GM18508 (cell line): ENCODE results near the gene ST14.
"Not testable (repeated sequence)": the region's sequence is repeated elsewhere in the genome, so short reads cannot be mapped to it uniquely, and the experiment has no call there.

Experiments
- ATAC-seq: cut with Tn5 transposase; IDR thresholded peaks from one replicate; pipeline ENCODE4 v1.9.1; 2021; ENCODE audit warnings: moderate number of reproducible peaks; ENCODE audit not compliant: insufficient read depth, unreplicated experiment

Gene ST14

DNA sequence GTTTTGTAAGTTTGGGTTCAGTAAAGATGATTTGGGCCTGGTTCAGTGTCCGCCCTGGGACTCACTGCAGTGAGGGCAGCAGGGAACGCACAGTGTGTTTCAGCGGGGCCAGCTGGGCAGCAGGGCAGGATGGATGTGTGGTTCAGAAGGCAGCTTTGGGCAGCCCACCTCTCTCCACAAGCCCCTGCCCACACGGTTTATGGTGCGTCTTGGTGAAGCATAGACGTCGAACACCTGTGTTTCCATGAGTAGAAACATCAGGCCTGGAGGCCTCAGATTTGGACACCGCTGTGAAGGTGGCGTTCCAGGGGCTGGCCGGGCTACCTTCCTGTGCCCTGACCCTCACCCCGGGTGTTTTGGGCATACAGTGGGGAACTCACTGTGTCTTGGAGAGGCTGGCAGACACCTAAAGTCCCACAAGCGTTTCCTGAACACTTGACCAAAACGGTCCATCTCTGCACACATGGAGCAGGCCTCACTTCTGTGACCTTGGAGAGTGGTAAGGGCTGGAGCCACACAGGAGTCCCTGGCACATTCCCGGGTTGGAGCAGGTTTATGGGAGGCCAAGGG lies 59.0 kb downstream of the ST14 start:
- no peak for ATAC-seq

DNA sequence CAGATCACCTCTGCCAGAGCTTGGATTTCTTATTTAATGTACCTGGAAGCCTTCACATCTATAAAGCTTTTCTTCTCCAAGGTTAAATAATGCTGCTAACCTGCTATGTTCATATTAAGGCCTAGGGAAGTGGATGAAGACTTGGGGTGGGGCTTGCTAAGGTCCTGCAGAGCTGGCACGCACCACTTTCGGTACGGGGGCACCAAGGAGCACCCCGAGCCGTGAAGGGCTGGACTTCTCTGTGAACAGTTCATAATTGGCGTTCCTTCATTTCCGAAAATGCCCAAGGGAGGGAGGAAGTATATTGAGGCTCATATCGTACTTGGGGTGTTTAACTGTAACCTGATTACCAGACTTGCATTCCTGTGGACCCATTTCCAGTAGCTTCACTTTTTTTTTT lies 59.6 kb downstream of the ST14 start:
- no peak for ATAC-seq

DNA sequence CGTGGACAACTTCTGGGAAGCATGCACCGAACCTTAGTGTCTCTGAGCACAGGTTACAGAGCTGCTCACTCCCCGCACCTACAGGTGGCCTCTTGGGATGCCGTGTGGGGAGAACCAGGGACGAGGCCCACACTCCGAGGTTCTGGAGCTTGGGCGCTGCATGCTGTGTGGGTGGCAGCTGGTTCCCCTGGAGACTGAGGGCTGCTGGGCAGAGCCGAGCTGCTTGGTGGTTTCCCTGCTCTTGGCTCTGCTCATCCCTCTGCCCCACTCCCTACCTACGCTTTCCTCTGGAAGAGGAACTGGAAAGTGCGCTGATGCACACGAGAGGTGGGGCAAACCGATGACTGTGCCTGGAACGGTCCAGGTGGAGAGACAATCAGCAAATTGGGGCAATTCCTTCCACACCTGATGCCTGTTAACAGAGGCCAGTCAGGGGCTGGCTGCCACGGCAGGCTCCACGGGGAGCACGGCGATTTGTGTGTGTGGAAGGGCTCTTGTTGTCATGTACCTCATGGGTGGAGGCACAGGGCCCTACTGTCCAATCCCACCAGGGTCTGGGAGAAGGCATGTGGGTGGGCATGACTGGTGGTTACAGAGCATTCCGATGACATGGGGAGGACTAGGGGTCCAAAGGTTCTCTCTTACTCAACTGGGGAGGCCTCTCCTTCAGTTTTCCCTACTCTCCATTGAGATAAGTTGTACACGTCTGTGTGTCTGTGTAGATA lies 60.9 kb downstream of the ST14 start:
- ATAC-seq, result no peak

DNA sequence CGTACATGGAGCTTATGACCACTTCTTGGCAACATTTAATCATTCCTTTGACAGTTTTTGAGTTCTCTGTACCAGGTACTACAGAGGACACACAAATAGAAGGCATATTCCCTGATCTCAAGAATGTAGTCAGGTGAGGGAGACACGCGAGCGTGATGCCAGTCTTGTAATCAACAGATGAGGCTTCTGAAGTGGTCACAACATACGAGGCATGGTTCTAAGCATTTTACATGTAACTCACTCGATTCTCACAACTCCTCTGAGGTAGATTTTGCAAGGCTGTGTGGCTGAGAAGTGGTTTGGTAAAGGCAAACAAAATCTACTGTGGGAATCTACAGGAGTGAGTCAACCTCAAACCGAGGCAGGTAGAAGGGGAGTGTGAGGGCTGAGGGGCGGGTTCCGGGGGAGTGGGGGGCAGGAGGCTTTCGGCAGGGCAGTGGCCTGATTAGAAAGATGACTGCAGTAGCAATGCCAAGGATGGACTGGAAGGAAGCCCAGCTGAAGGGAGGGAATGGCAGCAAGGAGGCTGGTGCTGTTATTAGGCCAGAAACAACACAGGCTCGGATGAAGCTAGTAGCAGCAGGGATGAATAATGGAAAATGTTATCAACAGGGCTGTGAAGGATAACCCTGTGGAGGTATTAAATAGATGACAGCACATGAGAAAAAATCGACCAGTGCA lies 63.8 kb downstream of the ST14 start:
- ATAC-seq, result no peak

DNA sequence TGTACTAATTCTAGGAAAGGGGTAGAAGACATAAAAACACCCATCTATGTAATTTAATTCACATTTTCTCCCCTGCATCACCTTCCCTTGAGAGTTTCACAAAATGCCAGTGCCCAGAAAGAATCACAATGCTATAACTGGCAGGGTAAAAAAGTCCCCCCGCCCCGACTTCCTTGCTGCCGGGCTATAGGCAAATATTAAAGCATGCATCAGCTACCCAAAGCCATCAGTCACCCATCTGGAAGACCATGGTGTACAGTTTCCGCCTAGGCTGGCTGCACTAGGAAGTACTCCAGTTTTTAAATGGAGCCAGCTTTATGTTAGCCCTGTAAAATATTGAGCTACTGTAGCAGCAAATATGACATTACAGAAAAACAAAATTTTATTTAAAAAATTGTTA lies 67.8 kb downstream of the ST14 start:
- ATAC-seq, result no peak

DNA sequence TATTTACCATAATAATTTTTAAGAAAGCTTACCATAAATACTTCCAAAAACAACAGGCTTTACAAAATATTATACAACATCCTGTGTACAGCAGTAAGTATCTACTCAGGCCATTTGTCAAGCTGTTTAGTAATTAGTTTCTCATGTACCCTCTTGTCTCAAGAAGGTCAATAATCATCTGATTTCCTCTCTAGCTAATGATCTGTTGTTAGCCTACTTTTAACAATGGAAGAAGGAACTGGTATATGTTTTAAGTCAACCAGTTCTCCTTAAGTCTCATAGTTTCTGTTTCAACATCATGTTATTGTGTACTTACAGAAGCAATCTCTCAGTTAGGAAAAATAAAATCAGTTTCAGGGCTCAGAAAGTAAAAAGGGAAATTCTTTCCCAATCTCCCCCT lies 73.9 kb downstream of the ST14 start:
- not testable (repeated sequence) for ATAC-seq

DNA sequence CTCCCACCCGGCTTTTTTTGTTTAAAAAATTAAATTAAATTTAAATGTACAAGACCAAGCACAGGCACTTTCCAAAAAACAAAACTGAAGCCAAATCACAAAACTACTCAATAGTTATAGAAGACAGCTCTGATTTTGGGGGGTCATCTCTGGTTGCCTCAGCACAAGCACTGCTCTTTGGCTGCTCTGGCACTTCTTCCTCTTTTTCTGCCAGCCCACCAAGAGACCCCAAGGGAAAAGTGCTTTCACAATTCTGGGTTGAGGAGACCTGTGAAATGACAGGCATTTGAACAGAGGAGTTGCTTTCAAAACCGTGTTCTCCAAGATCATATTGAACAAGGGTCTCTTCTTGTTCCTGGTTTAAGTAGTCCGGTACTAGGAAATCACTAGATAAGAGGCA lies 74.3 kb downstream of the ST14 start:
- not testable (repeated sequence) for ATAC-seq

DNA sequence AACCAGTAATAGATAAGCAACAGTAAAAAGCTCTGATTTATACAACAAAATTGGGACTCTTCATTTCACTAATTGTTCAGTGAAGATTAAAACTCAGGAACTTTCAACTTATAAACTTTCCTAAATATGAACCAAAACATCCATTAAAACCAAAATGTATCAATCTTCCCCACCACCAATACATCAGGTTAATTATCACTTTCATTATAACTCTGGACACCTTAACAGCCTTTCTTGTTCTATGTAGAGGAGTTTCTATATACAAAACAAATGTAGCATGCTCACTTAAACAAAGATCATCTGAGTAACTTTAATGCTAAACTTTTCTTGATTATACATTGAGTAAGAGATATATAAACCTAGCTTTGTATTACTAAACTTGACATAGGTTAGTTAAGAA lies 74.7 kb downstream of the ST14 start:
- no peak for ATAC-seq

DNA sequence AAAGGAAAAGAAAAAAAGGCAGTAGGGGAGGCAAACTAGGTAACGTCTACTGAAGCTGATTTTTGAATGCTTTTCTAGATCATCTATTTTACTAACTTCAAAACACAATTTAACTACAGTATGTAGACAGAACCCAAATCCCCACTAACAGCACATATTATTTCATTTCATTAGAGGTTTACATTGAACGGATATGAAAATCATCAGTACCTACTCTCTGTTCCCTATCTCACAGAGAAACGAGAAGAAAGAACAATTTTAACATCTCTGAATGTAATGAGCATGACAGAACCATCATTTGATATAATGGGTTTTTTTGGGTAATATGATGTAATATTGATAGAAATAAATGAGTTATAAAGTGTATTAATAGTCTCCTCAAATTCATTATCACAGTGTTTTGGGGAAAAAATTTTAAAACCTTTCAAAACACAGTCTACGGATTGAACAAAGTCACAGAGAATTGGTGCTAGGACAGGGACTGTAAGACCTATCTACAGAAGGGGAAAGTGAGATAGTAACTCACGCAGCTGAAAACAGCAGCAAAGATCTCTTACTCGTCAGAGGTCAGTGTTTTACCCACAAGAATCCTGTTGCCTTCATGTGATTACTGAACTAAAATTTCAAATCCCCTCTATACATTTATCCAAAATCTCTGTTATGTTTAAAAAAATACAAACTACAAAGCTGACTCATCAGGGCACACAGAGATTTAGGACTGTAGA lies 77.9 kb downstream of the ST14 start:
- no peak for ATAC-seq

DNA sequence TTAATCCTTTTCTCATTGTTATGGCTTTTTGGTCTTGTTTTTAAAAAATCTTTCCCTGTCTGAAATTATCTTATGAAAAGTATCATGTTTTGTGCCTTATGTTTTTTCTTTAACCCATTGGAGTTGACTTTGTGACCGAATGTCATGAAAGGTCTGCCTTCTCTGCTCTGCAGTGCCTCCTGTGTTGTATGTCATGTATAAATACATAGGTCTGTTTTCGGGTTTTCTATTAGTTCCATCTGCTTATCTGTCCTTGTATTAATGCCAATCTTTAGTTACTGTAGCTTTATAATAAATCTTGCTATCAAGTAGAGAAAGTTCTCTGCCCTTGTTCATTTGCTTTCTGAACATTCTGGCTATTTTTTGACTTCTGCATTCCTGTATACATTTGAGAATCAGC lies 82.1 kb downstream of the ST14 start:
- ATAC-seq, result no peak

DNA sequence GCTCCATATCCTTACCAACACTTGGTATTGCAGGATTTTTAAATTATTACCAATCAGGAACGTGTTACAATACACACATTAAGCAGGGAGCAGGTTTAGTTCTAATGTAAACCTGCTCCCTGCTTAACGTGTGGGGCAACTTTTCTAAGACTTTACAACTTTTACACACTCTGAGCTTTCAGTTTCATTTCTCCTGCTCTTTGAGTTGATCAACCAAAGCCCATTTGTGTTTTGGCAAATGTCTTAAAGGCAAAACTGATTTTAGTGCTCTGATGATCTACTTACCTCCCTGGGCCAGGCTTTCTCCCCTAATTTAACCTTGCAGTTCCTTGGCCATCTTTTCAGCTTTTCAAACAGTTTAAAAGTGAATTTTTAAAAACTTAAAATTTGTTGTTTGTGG lies 84.2 kb downstream of the ST14 start:
- ATAC-seq, result no peak

DNA sequence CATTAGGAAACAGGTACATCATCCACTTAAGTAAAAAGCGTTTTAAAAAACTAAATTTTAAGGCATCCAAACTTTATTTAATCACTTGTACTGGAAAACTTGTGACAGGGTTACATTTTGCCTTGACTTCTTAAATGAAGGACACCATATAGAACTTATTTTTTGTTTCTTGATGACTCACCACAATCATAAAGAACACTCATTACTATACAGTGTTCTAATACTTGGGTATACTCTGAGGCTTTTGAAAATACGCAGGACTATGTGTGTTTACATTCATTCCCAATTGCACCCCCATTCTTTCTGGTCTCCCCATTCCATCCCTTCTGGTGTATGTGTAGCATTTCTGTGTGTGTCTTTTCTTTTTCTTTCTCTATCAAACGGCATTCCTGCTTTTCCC lies 85.3 kb downstream of the ST14 start:
- ATAC-seq, result no peak

DNA sequence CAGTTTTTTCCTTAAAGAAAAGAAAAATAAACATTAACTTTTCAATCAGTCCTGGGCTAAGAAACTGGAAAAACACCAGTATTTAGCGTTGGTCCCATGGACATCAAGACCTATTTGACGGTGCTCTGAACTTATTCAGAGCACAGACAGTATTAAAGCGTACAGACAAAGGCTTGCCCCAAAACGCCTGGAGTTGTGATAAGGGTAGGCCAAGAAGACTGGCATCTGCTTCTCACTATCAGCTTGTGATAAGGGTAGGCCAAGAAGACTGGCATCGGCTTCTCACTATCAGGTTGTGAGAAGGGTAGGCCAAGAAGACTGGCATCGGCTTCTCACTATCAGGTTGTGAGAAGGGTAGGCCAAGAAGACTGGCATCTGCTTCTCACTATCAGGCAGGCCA lies 85.8 kb downstream of the ST14 start:
- not testable (repeated sequence) for ATAC-seq

DNA sequence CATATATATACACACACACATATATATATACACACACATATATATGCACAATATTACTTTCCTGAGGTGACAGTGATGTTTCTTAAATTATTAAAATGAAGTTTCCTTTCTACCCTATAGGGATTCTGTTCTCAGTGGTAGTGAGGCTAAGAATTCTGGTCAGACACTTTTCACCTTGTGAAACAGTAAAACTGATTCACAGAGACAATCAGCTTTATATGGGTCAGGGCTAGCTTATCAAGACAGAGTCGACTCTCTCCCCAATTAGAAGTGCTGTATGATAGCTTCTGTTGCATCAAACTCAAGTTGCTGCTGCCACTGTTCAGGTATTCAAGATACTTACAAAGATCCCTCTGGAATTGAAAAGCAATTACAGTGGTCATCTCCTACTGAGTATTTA lies 86.7 kb downstream of the ST14 start:
- ATAC-seq, result no peak

DNA sequence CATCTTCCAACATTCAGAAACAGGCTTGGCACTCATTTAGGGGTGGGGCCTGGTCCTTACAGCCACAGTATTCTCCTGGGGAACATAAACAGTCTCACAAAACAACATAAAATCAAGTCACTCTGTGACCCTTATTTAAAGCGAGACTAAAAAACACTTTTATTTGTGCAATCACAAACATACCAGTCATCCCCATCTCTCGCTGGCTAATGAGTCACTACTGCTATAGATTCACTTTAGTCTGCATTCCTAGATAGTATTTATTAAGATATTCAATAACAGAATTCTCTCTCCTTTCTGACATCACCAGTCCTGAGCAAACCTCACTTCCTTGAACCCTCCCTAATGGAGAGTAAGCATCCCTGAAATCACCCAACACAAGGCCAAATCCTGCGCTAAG lies 87.2 kb downstream of the ST14 start:
- ATAC-seq, result no peak

DNA sequence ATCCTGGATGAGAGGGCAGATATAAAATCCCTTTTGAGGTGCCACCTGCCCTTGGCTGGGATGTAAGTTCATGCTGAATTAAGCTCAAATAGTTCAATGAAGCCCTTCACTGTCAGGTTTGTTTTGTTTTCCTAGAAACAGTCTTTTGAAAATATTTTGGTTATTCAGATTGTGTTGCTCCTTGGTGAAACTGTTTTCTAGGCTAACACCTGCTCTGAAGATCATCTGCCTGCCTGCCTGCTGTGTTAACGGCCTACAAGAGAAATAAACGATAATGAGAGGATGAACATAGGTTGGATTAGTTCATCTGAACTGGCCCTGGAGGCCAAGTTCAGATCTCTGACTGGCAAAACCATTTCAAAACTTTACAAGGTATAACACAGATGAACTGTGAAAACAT lies 87.7 kb downstream of the ST14 start:
- ATAC-seq, result no peak

DNA sequence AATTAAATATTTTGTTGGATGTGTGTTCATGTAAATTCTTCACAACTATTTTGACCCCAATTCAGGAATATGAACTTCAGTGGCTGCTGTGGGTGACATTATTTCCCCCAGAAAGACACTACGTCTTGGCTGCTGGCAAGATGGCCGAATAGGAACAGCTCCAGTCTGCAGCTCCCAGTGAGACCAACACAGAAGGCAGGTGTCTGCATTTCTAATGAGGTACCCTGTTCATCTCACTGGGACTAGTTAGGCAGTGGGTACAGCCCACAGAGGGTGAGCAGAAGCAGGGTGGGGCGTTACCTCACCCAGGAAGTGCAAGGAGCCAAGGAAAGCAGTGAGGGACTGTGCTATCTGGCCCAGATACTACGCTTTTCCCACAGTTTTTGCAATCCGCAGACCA lies 89.8 kb downstream of the ST14 start:
- no peak for ATAC-seq

DNA sequence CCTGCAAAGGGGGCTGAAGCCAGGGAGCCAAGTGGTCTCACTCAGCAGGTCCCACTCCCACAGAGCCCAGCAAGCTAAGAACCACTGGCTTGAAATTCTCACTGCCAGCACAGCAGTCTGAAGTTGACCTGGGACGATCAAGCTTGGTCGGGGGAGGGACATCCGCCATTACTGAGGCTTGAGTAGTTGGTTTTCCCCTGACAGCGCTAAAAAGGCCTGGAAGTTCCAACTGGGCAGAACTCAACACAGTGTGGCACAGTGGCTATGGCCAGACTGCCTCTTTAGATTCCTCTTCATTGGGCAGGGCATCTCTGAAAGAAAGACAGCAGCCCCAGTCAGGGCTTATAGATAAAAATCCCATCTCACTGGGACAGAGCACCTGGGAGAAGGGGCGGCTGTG lies 90.3 kb downstream of the ST14 start:
- ATAC-seq, result not testable (repeated sequence)

DNA sequence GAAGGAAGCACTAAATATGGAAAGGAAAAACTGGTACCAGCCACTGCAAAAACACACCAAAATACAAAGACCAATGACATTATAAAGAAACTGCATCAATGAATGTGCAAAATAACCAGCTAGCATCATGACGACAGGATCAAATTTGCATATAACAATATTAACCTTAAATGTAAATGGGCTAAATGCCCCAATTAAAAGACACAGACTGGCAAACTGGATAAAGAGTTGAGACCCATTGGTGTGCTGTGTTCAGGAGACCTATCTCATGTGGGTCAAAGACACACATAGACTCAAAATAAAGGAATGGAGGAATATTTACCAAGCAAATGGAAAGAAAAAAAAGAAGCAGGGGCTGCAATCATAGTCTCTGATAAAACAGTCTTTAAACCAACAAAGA lies 92.2 kb downstream of the ST14 start:
- ATAC-seq, result not testable (repeated sequence)
